ENCODE results near the gene ELFN1. TPM values are rescaled to one million over a fixed set of nuclear protein-coding genes. Genes with fewer than 3 reads are reported as not detected.

ELFN1 gene
- total RNA-seq, 1 experiment from 2014 or later, result 0.69 TPM

DNA sequence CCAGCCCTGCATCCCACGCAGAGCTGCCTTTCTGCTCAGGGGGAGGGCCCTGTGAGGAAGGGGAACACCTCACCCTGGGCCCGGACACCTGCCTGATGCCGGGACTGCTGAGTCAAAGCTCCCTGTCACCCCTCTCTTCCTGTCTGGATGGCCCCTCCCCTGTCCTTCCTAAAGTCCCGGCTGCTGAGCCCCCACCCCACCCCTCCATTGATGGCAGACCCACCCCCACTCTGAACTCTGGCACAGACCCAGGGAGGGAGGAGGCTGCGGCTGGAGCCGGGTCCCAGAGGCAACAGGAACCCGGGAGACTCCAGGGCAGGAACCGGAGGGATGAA lies 78.7 kb downstream of the ELFN1 start:
- DNase-seq, result no peak
- ChIA-PET POLR2A (ENCODE audit: unreplicated experiment) (no interaction called here), CTCF (no interaction called here)
- H3K79me2 ChIP-seq (ENCODE audit: low read length), result no peaks in the 10 kb centered on the region
- no peak overlapping the region for H3K27ac ChIP-seq (ENCODE audit: low read length)
- no TSS peak for BruUV-seq (replicated peaks)
- no peak overlapping the region for H3K9ac ChIP-seq (ENCODE audit: low read length)
- no peaks in the 10 kb centered on the region; the same call in none of the 2 replicates for H3K27me3 ChIP-seq (ENCODE audit: low read length)
- intact Hi-C loops (cut with micrococcal nuclease), result no loop called here
- H3K9me3 ChIP-seq (ENCODE audit: low read length), result no peaks in the 10 kb centered on the region
- no peaks in the 10 kb centered on the region for H3K9me2 ChIP-seq (replicated peaks; ENCODE audit: low read length)
- H2AFZ ChIP-seq (ENCODE audit: low read length), result no peak overlapping the region
- TF ChIP-seq, protein P1, sequence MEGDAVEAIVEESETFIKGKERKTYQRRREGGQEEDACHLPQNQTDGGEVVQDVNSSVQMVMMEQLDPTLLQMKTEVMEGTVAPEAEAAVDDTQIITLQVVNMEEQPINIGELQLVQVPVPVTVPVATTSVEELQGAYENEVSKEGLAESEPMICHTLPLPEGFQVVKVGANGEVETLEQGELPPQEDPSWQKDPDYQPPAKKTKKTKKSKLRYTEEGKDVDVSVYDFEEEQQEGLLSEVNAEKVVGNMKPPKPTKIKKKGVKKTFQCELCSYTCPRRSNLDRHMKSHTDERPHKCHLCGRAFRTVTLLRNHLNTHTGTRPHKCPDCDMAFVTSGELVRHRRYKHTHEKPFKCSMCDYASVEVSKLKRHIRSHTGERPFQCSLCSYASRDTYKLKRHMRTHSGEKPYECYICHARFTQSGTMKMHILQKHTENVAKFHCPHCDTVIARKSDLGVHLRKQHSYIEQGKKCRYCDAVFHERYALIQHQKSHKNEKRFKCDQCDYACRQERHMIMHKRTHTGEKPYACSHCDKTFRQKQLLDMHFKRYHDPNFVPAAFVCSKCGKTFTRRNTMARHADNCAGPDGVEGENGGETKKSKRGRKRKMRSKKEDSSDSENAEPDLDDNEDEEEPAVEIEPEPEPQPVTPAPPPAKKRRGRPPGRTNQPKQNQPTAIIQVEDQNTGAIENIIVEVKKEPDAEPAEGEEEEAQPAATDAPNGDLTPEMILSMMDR (conservative IDR thresholded peaks at IDR 0.05; ENCODE audit: low read depth, low read length), result no peak
- no peak for TF ChIP-seq EZH2phosphoT487 (IDR thresholded peaks at IDR 0.05; ENCODE audit: borderline replicate concordance, low read length)
- no peak for TF ChIP-seq EZH2 (IDR thresholded peaks at IDR 0.05; ENCODE audit: low read length, unreplicated experiment)
- no peaks in the 10 kb centered on the region for H3F3A ChIP-seq (ENCODE audit: low read length, unreplicated experiment)
- peaks cover 11% of the 10 kb centered on the region; the same call in 1 of the 2 replicates for H3K4me1 ChIP-seq (ENCODE audit: insufficient read depth, low read length)
- ATAC-seq, result peak; percentile 43
- no peaks in the 10 kb centered on the region for H4K20me1 ChIP-seq (ENCODE audit: low read length)
- no peak overlapping the region for H3K4me3 ChIP-seq (ENCODE audit: low read length)
- H3K36me3 ChIP-seq (ENCODE audit: low read depth, low read length), result no peaks in the 10 kb centered on the region
- peak overlapping the region; percentile 81; the same call in 1 of the 2 replicates for H3K4me2 ChIP-seq (ENCODE audit: low read length)

DNA sequence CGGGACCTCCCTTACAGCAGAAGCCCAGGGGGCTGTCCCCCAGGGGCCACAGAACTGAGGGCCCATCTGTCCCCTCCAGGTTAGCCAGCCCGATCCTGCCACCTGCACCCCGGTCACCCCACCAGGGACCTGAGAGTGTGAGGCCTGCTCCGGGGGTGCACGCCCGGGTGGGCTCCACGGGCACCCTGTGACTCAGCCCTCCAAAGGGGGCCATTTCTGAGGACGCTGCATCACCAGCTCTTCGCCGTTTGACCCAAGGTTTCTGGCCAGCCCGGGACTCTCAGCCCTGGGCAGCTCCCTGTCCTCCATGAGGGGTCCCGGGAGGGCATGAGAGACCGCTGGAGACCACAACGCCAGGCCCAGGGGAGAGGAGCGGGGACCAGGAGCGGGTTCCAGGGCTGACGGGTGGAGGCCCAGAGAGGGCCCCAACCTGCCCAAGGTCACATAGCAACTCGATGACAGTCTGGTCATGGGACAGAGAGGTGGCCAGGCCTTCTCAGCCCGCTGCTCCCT lies 79.3 kb downstream of the ELFN1 start:
- intact Hi-C loops (cut with micrococcal nuclease), result no loop called here
- no peak for TF ChIP-seq EZH2phosphoT487 (IDR thresholded peaks at IDR 0.05; ENCODE audit: borderline replicate concordance, low read length)
- no peak for TF ChIP-seq EZH2 (IDR thresholded peaks at IDR 0.05; ENCODE audit: low read length, unreplicated experiment)
- TF ChIP-seq, protein P1 (conservative IDR thresholded peaks at IDR 0.05; ENCODE audit: low read depth, low read length), result no peak
- DNase-seq, result no peak
- Histone ChIP-seq H3K9me2 (replicated peaks; ENCODE audit: low read length) (no peaks in the 10 kb centered on the region), H3K4me3 (ENCODE audit: low read length) (no peak overlapping the region), H3K79me2 (ENCODE audit: low read length) (no peaks in the 10 kb centered on the region), H2AFZ (ENCODE audit: low read length) (no peak overlapping the region), H3F3A (ENCODE audit: low read length, unreplicated experiment) (no peaks in the 10 kb centered on the region), H3K4me2 (ENCODE audit: low read length) (no peak overlapping the region), H3K27me3 (ENCODE audit: low read length) (peaks cover 5% of the 10 kb centered on the region), H3K9ac (ENCODE audit: low read length) (no peak overlapping the region), H3K9me3 (ENCODE audit: low read length) (no peaks in the 10 kb centered on the region), H3K27ac (ENCODE audit: low read length) (no peak overlapping the region), H4K20me1 (ENCODE audit: low read length) (no peaks in the 10 kb centered on the region), H3K36me3 (ENCODE audit: low read depth, low read length) (no peaks in the 10 kb centered on the region), H3K4me1 (ENCODE audit: insufficient read depth, low read length) (peaks cover 11% of the 10 kb centered on the region; the same call in 1 of the 2 replicates)
- ATAC-seq, result no peak
- POLR2A ChIA-PET (ENCODE audit: unreplicated experiment), result no interaction called here
- no TSS peak for BruUV-seq (replicated peaks)
- CTCF ChIA-PET, result no interaction called here

DNA sequence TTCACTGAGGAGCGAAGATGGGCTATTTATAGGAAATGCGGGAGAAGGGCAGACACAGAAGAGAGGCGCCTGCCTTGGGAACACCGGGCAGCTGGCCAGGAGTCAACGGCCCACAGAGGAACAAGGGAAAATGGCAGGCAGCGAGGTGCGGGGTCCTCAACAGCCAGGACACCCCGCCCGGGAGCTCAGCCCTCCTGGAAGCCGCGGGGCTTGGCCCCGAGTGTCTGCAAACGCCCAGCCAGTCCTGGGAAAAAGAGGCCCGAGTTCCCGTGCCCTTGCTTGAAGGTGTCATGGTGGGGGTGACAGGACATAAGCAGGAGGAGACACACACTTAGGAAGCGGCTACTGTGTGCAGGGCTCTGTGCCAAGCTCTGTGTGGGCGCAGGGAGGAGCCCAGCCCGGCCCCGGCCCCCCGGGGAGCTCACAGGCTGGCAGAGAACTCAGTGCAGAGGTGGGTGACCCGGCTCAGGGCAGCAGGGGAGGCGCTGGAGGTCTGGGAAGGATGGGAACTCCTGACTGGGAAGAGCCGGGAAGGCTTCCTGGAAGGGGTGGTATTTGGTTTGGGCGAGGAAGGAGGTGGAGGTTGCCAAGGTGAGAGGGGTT lies 79.9 kb downstream of the ELFN1 start:
- no peak overlapping the region for H2AFZ ChIP-seq (ENCODE audit: low read length)
- H4K20me1 ChIP-seq (ENCODE audit: low read length), result no peaks in the 10 kb centered on the region
- H3K4me3 ChIP-seq (ENCODE audit: low read length), result no peak overlapping the region
- CTCF ChIA-PET, result interaction anchor here (0.5 kb wide), 1 partner anchor 10 kb away, joined by 3 read pairs; no protein-coding TSS in a partner anchor
- no peaks in the 10 kb centered on the region for H3K79me2 ChIP-seq (ENCODE audit: low read length)
- H3K4me1 ChIP-seq (ENCODE audit: insufficient read depth, low read length), result peaks cover 11% of the 10 kb centered on the region; the same call in 1 of the 2 replicates
- intact Hi-C loops (cut with micrococcal nuclease), result loop anchor here (10.0 kb wide), 1 partner anchor 85 kb away; no protein-coding TSS in a partner anchor
- H3K9ac ChIP-seq (ENCODE audit: low read length), result no peak overlapping the region
- no peak overlapping the region for H3K4me2 ChIP-seq (ENCODE audit: low read length)
- H3K36me3 ChIP-seq (ENCODE audit: low read depth, low read length), result no peaks in the 10 kb centered on the region
- H3K27me3 ChIP-seq (ENCODE audit: low read length), result peaks cover 8% of the 10 kb centered on the region
- H3K27ac ChIP-seq (ENCODE audit: low read length), result no peak overlapping the region
- no TSS peak for BruUV-seq (replicated peaks)
- H3F3A ChIP-seq (ENCODE audit: low read length, unreplicated experiment), result no peaks in the 10 kb centered on the region
- DNase-seq (no peak), ATAC-seq (no peak)
- H3K9me3 ChIP-seq (ENCODE audit: low read length), result no peaks in the 10 kb centered on the region
- no peak for TF ChIP-seq EZH2 (IDR thresholded peaks at IDR 0.05; ENCODE audit: low read length, unreplicated experiment)
- TF ChIP-seq, protein P1 (conservative IDR thresholded peaks at IDR 0.05; ENCODE audit: low read depth, low read length), result no peak
- TF ChIP-seq EZH2phosphoT487 (IDR thresholded peaks at IDR 0.05; ENCODE audit: borderline replicate concordance, low read length), result no peak
- H3K9me2 ChIP-seq (replicated peaks; ENCODE audit: low read length), result no peaks in the 10 kb centered on the region
- POLR2A ChIA-PET (ENCODE audit: unreplicated experiment), result no interaction called here
